Spleen (tissue), 11 donors: Measurements from ENCODE around the gene PHF11. TPM values are rescaled to one million over a fixed set of nuclear protein-coding genes. Genes with fewer than 3 reads are reported as not detected.
"Not testable (repeated sequence)": the region's sequence is repeated elsewhere in the genome, so short reads cannot be mapped to it uniquely, and the experiment has no call there.

Source experiments
- DNase-seq: peaks from one replicate; pipeline ENCODE4 v3.0.0-alpha.2; 2020
- H3K27ac ChIP-seq, 8 donors: fragments of 200-600 bp; sonication (generic) in 7 of 8; 1 replicate in 4 of 8; 2 replicates in 4 of 8; pipeline versions ENCODE4 v1.5.0 to v1.8.0; 2016 to 2021; ENCODE audit warnings: inconsistent platforms in 4 of 8, mild to moderate bottlenecking in 4 of 8, moderate library complexity in 1 of 8
- H3K27me3 ChIP-seq, 7 donors: fragments of 200-600 bp; sonication (generic) in 6 of 7; replicated peaks in 1 of 7; 1 replicate in 4 of 7; 2 replicates in 3 of 7; pipeline versions ENCODE4 v1.5.0 to v1.8.0; 2016 to 2021; ENCODE audit warnings: inconsistent platforms in 3 of 7, mild to moderate bottlenecking in 1 of 7
- H3K36me3 ChIP-seq, 6 donors: fragments of 200-600 bp; sonication (generic) in 5 of 6; 1 replicate in 4 of 6; 2 replicates in 2 of 6; pipeline versions ENCODE4 v1.5.0 to v1.8.0; 2016 to 2021; ENCODE audit warnings: inconsistent platforms in 2 of 6
- H3K4me1 ChIP-seq, 6 donors: fragments of 200-600 bp; sonication (generic) in 5 of 6; 1 replicate in 3 of 6; 2 replicates in 3 of 6; pipeline versions ENCODE4 v1.5.0 to v1.8.0; 2016 to 2021; ENCODE audit warnings: inconsistent platforms in 3 of 6
- H3K4me3 ChIP-seq, 8 donors: fragments of 200-600 bp; sonication (generic) in 7 of 8; 1 replicate in 4 of 8; 2 replicates in 4 of 8; pipeline versions ENCODE4 v1.5.0 to v1.8.0; 2016 to 2021; ENCODE audit warnings: inconsistent platforms in 4 of 8, mild to moderate bottlenecking in 4 of 8, moderate library complexity in 2 of 8
- H3K9me3 ChIP-seq, 8 donors: fragments of 200-600 bp; sonication (generic) in 7 of 8; 1 replicate in 4 of 8; 2 replicates in 4 of 8; pipeline versions ENCODE4 v1.5.0 to v1.8.0; 2016 to 2021; ENCODE audit warnings: inconsistent platforms in 4 of 8
- CTCF ChIP-seq, 11 experiments: fragments of 200-600 bp in 7 of 11; fragments of 450-650 bp in 4 of 11; sonication (generic) in 4 of 11; IDR thresholded peaks in 8 of 11; conservative IDR thresholded peaks in 3 of 11; 1 replicate in 7 of 11; 2 replicates in 4 of 11; pipeline versions ENCODE4 v1.4.0 to v1.8.0; 2016 to 2021; ENCODE audit warnings: antibody characterized with exemption in 11 of 11, inconsistent platforms in 4 of 11, mild to moderate bottlenecking in 1 of 11
- POLR2A ChIP-seq, 3 donors: fragments of 450-650 bp; IDR thresholded peaks; one replicate each; pipeline ENCODE4 v1.5.1; 2017; ENCODE audit warnings: antibody characterized with exemption in 3 of 3, mild to moderate bottlenecking in 1 of 3
- POLR2AphosphoS5 ChIP-seq, 3 donors: sonication (generic); formaldehyde crosslinking; IDR thresholded peaks; one replicate each; pipeline ENCODE4 v1.5.1; 2017; ENCODE audit warnings: antibody characterized with exemption in 3 of 3
- WGBS, 5 donors: extraction: QIAGEN DNeasy Blood & Tissue Kit in 3 of 5; methylation state at CpG; one replicate each; pipeline versions ENCODE4 v1.1.5 to v1.1.7; 2013 to 2018; 5-methylcytosine and 5-hydroxymethylcytosine counted together
- intact Hi-C: fragments of 100-400 bp; cut with DNase I; formaldehyde crosslinking; loops from one replicate; pipeline ENCODE4 v1.15.0; 2023; ENCODE audit warnings: low total_unique reads
- polyA plus RNA-seq, 3 donors: library from polyadenylated mRNA; stranded (reverse); fragments of 200-250 nt; gene quantifications; one replicate each; pipeline ENCODE4 v1.2.1, GENCODE V29; 2013
- total RNA-seq, 7 donors: library from RNA; depleted of rRNA in 3 of 7; stranded (reverse); fragments of >200 nt in 3 of 7; fragmentation: NEBNext Ultra II Directional in 4 of 7; extraction: Animal tissue kit (Norgen Biotek cat#: 25700) in 4 of 7; gene quantifications; one replicate each; pipeline versions ENCODE4 v1.1.0 to v1.2.1, GENCODE V29; 2016 to 2021
- donor health status: healthy with polysubstance abuse.
- donor health status: DM: no; HTN: no; CAD: no; lungs with moderate emphysema.
- donor health status: DM: no; HTN: no; CAD: no.
- donor health status: Bipolar disorder and iron deficiency.
- donor health status: healthy.
- donor health status: DM: no; HTN: no; CAD: no.
- donor health status: DM: yes; HTN: yes; CAD: no.

The PHF11 gene
- total and polyA plus RNA-seq, 10 donors: 50.5 to 117 (median 71.2) TPM

- Histone ChIP-seq H3K4me3 (no peak overlapping the region), H3K4me1 (no peaks in the 10 kb centered on the region), H3K27ac (no peak overlapping the region), H3K9me3 (peaks cover 0 to 4% (median 0%) of the 10 kb centered on the region in 8 donors), H3K36me3 (peaks cover 0 to 98% (median 28%) of the 10 kb centered on the region in 6 donors), H3K27me3 (no peaks in the 10 kb centered on the region)
- WGBS, 5 donors: 68 to 80% (median 72%) methylated on average over 3 of the region's 3 CpGs
- TF ChIP-seq POLR2AphosphoS5 (IDR thresholded peaks at IDR 0.05) (no peak), CTCF (IDR thresholded peaks at IDR 0.05 in 8 of 11, conservative IDR thresholded peaks at IDR 0.05 in 3 of 11) (no peak), POLR2A (IDR thresholded peaks at IDR 0.05) (no peak)
- DNase-seq: no peak
- intact Hi-C loops: no loop called here
These were observed 65.3 kb downstream of the PHF11 start for GRCh38 chr13:49561062-49561410.

GRCh38 chr13:49563516-49563915 is 67.8 kb downstream of the PHF11 start:
- DNase-seq: no peak
- WGBS, 5 donors: 75 to 89% (median 86%) methylated on average over 4 to 5 of the region's 5 CpGs
- intact Hi-C loops: no loop called here

GRCh38 chr13:49565461-49565860 is 69.7 kb downstream of the PHF11 start:
- H3K4me1 ChIP-seq, DNase-seq, H3K4me3 ChIP-seq, H3K27ac ChIP-seq, intact Hi-C loops, H3K27me3 ChIP-seq, H3K9me3 ChIP-seq: not testable (repeated sequence)
- WGBS, 5 donors: 97 to 99% (median 98%) methylated on average over 15 to 25 of the region's 25 CpGs
- H3K36me3 ChIP-seq: peaks cover 0 to 69% (median 16%) of the 10 kb centered on the region in 6 donors

More at GRCh38 chr13:49563516-49563915, 67.8 kb downstream of the PHF11 start:
- no peaks in the 10 kb centered on the region for H3K4me1 ChIP-seq
- H3K36me3 ChIP-seq: peaks cover 0 to 88% (median 32%) of the 10 kb centered on the region in 6 donors
- peaks cover 0 to 4% (median 0%) of the 10 kb centered on the region in 8 donors for H3K9me3 ChIP-seq
- no peak overlapping the region for H3K4me3 ChIP-seq
- H3K27ac ChIP-seq: no peak overlapping the region
- no peak for TF ChIP-seq POLR2AphosphoS5 (IDR thresholded peaks at IDR 0.05)
- TF ChIP-seq CTCF (IDR thresholded peaks at IDR 0.05 in 8 of 11, conservative IDR thresholded peaks at IDR 0.05 in 3 of 11): no peak
- TF ChIP-seq POLR2A (IDR thresholded peaks at IDR 0.05): no peak
- H3K27me3 ChIP-seq: no peaks in the 10 kb centered on the region

- TF ChIP-seq POLR2A (IDR thresholded peaks at IDR 0.05): no peak
- TF ChIP-seq POLR2AphosphoS5 (IDR thresholded peaks at IDR 0.05): no peak
- TF ChIP-seq CTCF (IDR thresholded peaks at IDR 0.05 in 8 of 11, conservative IDR thresholded peaks at IDR 0.05 in 3 of 11): no peak
- Histone ChIP-seq H3K27ac (no peak overlapping the region), H3K36me3 (peaks cover 0 to 59% (median 15%) of the 10 kb centered on the region in 6 donors), H3K9me3 (no peaks in the 10 kb centered on the region), H3K4me3 (no peak overlapping the region), H3K4me1 (peaks cover 0 to 18% (median 3%) of the 10 kb centered on the region in 6 donors), H3K27me3 (no peaks in the 10 kb centered on the region)
- intact Hi-C loops: no loop called here
- WGBS, 5 donors: 96 to 99% (median 97%) methylated on average over 4 of the region's 4 CpGs
- no peak for DNase-seq
These were observed 70.7 kb downstream of the PHF11 start for GRCh38 chr13:49566461-49566860.

- Histone ChIP-seq H3K4me1 (peaks cover 0 to 19% (median 3%) of the 10 kb centered on the region in 6 donors), H3K27me3 (no peaks in the 10 kb centered on the region), H3K9me3 (no peaks in the 10 kb centered on the region), H3K4me3 (no peak overlapping the region), H3K27ac (no peak overlapping the region), H3K36me3 (peaks cover 0 to 49% (median 15%) of the 10 kb centered on the region in 6 donors)
- TF ChIP-seq CTCF (IDR thresholded peaks at IDR 0.05 in 8 of 11, conservative IDR thresholded peaks at IDR 0.05 in 3 of 11): no peak
- TF ChIP-seq POLR2AphosphoS5 (IDR thresholded peaks at IDR 0.05): no peak
- no peak for TF ChIP-seq POLR2A (IDR thresholded peaks at IDR 0.05)
- no peak for DNase-seq
- 78 to 95% (median 85%) methylated on average over 5 of the region's 5 CpGs for WGBS, 5 donors
- intact Hi-C loops: no loop called here
These were observed 71.7 kb downstream of the PHF11 start for GRCh38 chr13:49567491-49567890.
